HG02884 (cell line): ENCODE results near the gene OSBPL5.

Source experiments
- ATAC-seq: cut with Tn5 transposase; IDR thresholded peaks from one replicate; pipeline ENCODE4 v1.9.1; 2021; ENCODE audit warnings: mild to moderate bottlenecking, moderate library complexity; ENCODE audit not compliant: unreplicated experiment

The OSBPL5 gene

GRCh38 chr11:3135481-3136440 is 29.3 kb downstream of the OSBPL5 start:
- ATAC-seq = no peak

DNA sequence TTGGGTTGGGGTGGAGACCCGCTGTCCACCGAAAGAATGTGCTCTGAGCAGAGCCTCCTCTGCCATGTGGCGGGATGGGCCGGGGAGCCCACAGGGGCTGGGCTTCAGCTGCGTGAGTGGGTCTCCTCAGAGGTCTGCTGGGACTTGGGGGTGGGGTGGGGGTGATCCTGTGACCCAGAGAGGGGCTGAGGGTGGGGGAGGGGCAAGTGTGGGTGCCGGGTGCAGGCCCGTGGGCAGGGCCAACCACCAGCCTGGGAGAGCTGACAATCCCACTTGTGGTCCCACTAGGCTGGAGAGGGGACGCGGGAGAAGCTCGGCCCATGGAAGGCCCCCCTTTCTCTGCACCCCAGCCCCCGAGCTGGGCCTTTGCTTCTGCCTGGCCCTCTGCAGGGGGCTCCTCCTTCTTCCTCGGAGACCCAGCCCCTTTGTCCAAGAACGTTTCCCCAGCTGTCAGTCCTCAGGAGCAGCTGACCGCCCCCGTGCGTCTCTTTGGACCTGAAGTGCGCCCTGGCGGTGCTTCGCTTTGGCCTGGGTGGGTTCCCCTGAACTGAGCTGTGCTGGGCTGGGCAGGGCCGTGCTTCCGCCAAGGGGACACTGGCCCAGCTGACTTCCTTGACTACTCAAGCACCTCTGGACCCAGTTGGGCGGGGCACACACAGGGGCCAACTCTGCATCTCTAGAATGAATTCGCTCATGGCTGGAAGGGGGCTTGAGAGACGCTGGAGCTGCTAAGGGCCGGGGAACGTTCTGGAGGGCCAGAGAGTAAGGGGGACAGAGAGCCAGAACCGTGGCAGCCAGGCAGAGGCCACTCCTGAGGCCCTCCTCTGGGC is 30.2 kb downstream of the OSBPL5 start:
- ATAC-seq = no peak

- ATAC-seq = no peak
Observed at GRCh38 chr11:3134218-3134621, 30.9 kb downstream of the OSBPL5 start.

- no peak for ATAC-seq
Observed at GRCh38 chr11:3133261-3134217, 31.6 kb downstream of the OSBPL5 start.

DNA sequence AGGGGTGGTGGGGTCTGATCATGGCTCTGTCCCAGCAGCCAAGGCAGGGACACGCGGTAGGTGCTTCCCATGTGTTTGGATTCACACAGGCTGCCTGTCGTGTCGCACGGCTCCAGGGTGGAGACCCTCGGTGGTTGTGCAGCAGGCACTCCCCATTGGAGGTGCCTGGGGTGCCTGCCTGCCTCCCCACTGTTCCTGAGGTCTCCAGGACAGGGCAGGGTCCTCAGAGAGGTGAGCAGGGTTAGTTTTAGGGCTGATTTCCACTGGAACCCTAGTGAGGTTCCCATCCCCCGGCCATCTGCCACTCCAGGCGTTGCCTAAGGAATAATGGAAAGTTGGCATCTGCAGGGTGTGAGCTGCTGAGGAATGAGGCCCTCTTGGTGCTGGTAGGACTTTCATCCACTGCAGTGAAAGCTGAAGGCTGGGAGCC is 32.3 kb downstream of the OSBPL5 start:
- ATAC-seq = no peak

- ATAC-seq = no peak
Observed at GRCh38 chr11:3132271-3132781, 32.8 kb downstream of the OSBPL5 start.

- no peak for ATAC-seq
Observed at GRCh38 chr11:3131330-3131941, 33.7 kb downstream of the OSBPL5 start.

DNA sequence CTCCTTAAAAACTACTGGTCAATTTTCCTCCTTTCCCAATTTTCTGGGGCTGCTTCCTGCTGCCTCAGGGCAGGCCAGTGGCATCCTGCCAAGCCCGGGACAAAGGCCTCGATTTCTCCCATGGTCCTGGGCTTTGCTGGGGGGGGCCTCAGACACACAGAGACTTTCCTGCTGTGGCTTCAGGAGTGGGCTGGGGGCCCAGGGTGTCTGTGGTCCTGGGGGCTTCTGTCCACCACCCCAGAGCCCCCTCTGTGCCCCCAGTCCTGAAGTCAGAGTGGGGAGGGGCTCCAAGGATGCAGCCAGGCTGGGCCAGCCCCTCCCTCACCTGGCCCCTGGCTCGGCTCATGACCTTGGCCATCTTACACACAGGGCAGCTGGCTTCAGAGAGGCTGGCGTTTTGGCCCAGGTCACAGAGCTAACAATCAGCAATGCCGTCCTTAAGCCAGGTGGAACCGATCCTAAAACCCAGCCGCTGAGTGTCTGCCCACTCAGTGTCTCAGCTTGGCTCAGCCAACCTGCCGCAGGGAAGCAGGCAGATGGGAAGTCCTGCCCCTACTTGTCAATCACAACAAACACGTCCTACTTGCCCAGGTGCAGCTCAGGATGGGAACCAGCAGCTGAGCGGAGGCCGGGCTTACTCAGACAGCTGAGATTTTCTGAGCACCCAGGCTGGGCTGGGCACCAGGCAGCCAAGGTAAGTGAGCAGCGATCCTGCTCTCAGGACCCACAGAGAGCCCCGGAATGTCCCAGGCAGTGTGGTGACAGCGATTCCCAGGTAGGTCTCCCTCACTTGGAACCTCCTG is 34.6 kb downstream of the OSBPL5 start:
- ATAC-seq = no peak

DNA sequence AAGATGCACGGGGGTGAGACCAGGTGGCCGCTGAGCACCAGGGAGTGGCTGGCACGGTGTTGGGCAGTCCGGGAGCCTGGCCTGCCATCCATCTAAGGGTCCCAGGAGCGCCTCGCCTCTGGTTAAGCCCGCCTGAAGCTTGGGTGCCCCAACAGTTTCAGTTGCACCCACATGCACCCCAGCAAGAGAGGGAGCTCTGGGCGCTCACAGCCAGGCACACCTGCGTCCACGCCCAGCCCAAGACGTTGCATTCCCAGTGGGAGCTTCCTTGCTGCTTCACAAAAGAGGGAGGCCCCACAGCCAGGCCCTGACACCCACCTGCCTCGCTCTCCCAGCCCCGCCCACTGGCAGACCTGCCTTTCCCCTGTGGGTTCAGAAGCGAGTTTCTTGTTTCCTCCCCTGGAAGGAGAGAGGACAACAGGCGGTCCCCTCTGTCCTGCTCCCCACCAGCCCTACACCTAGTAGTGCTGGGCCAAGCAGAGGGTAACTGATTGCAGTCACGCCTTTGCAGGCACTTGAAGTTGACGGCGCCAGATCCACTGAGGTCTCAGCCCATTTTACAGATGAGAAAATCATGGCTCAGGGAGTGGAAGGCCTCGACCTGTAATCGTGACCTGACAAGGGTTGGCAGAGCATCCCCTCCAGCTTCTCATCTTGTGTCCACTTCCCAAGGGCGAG is 35.4 kb downstream of the OSBPL5 start:
- no peak for ATAC-seq

- ATAC-seq = no peak
Observed at GRCh38 chr11:3129181-3129590, 35.9 kb downstream of the OSBPL5 start.

DNA sequence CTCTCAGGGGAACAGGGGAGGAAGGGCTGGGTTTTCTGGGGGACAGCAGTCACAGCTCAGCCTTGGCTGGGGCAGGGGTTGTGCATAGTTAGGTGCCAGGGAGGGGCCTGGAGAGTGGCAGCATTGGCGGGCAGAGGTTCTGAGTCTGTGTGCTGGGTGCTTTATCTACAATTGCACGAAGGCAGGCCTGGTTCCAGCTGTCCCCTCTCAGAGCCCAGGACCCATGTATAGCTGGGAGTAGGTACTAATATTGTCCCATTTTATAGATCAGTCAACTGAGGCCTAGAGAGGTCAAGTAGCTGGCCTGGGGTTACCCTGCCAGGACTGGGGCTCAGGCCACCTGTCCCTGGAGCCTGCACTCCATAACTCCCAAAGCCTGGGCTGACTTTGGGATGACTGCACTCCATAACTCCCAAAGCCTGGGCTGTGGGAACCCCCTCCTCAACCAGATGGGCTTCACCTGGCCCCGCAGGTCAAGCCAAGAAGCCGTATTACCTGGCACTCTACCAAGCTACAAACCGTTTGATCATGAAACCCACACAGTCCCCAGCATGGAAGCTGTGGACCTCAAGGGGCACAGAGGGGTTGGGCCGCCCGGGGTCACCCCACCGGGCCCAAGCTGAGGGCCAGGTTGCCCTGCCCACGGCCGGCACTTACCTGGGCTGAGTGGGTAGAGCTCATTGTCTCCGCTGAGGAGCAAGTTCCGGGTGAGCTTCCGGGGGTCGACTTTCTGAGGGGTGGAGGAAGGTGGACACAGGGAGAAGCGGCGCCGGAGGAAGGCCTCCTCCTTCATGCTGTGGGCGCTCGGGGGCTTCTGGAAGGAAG is 36.5 kb downstream of the OSBPL5 start:
- ATAC-seq = no peak

GRCh38 chr11:3127706-3128355 is 37.3 kb downstream of the OSBPL5 start:
- ATAC-seq = no peak

DNA sequence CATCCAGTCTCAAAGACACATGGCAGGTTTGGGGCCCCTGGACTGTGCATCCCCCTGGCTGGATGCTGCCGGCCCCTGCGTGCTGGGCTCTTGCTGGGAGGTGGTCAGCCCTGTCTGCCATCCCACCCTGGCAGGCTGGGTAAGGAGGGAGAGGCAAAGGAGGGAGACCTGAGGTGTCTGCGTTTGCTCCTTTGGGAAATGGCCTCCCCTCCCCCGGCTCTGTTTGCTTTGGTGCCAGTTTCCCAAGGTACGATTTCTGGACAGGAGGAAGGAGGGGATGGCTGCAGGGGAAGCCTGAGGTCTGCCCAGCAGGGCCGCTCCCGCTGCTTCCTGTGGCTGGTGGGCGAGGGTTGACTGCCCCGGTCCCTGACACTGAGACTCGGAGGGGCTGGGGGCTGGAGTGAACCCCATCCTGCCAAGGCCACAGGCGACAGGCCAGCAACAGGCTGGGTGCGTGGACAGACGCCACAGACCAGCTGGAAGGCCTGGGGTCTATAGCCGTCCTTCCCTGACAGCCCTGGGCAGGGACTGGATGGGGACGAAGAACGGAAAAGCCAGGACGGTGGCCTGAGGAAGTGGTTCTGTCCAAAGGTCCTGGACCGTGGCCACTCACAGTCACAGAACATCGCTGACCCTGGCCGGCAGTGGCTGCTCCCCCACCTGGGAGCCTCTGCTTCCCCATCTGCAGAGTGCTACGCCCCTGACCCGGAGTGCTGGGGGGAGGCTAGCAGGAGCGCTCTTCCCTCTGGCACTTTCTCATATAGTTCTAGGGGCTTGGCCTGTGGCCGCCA is 38.0 kb downstream of the OSBPL5 start:
- ATAC-seq = no peak

- no peak for ATAC-seq
Observed at GRCh38 chr11:3126207-3126865, 38.8 kb downstream of the OSBPL5 start.

GRCh38 chr11:3124821-3125220 is 40.3 kb downstream of the OSBPL5 start:
- no peak for ATAC-seq
